GM10847 (cell line): ENCODE measurements around the gene PEX10.

Experiments
- POLR2A ChIP-seq: IDR thresholded peaks from 2 replicates; pipeline ENCODE4 v1.6.1; 2011; ENCODE audit not compliant: insufficient read length; ENCODE audit errors: extremely low read depth

Gene PEX10

DNA sequence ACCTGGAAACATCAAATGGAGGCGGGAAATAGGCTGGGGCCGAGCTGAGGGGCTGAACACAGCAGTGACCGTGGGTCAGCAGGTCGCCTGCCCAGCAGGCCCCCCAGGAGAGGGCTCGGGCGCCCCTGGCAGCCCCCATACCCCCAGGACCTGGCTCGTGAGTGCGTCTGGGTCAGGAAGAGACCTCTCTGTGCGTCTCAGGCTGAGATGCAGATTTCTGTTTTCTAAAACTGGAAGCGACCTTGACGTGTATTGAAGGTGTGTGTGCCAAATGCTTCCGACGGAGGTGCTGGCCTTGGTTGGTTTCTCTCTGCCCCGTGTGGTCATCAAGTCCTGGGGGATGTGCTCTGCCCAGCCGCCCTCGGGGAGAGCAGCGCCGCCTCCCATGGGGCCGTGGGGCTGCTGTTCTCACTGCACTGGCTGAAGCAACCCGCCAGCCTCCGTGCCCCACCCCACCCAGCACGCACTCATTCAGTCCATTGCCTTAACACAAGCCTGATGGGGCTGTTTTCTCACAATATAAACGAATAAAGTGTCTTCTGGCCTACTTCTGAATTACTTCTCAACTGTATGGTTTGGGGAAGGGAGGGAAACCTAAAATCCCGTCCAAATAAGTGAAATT lies 7.4 kb downstream of the PEX10 start:
- TF ChIP-seq POLR2A = no peak

DNA sequence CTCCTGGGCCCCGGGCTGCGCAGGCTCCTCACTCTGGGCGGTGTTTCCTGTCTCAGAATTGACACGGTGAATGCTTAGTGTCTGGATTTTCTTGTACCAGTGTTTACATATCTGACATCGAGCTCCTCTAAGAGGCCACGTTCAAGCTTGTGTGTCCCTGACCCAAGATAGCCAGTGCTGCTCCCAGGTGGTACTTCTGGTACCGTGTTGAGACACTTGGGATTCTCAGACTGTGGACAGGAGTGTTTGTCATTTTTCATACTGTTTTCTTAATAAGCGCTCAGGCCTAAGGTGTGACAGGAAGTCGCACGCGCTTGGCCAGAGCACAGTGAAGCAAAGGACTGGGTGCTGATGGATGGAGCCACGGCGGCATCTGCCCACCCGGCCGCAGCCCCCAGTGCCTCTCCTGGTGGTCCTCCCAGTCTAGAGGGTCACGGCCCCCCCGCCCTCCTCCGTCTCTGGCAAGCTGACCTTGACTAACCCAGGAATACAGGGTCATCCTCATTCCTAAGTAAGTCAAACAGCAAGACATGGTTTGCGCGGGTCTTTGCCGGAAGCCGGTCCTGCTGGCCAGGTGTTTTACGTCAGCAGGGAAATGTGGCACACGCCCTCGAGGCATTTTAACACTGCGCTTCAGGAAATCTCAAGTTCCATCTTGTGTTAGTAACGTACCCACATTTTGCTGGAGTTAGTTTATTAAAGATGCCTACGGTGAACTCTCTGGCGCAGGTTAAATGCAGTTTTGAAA lies 8.0 kb downstream of the PEX10 start:
- no peak for TF ChIP-seq POLR2A

DNA sequence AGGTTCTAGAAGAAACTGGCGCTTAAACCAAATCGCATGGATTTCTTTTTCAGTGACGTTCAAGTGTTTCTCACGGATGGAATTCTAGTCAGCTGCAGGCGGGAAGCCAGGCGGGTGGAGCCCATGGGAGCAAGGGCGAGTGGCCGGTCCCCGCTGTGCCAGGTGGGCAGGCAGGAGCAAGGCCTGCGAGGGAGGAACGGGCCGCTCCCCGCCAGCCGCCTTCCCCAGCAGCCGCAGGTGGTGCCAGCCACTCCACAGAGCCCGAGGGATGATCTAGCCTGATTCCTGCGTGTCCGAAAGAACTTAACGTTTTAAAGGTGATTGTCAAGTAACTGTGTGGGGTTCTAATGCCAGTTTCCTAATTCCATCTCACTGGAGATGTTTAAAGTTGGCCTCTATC lies 9.1 kb downstream of the PEX10 start:
- TF ChIP-seq POLR2A = no peak

DNA sequence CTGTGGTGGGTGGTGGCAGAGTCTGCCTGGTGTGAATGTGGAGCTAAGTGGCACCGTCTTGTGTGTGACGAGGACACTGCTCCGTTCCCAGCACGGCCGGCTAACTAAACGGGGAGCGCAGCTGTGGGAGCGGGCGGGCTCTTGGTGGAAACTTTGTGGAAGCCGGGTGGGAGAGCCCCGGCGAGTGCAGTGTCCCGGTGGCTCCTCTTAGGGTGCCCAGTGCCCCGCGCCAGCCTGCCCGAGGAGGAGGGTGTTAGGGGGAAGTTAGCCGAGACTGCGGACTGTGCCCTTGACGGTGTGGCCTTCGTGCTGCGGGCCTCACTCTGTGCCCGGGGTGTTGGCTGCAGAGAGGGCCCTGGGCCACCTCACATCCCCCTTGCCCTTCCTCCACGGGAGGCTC lies 9.9 kb downstream of the PEX10 start:
- TF ChIP-seq POLR2A = no peak

DNA sequence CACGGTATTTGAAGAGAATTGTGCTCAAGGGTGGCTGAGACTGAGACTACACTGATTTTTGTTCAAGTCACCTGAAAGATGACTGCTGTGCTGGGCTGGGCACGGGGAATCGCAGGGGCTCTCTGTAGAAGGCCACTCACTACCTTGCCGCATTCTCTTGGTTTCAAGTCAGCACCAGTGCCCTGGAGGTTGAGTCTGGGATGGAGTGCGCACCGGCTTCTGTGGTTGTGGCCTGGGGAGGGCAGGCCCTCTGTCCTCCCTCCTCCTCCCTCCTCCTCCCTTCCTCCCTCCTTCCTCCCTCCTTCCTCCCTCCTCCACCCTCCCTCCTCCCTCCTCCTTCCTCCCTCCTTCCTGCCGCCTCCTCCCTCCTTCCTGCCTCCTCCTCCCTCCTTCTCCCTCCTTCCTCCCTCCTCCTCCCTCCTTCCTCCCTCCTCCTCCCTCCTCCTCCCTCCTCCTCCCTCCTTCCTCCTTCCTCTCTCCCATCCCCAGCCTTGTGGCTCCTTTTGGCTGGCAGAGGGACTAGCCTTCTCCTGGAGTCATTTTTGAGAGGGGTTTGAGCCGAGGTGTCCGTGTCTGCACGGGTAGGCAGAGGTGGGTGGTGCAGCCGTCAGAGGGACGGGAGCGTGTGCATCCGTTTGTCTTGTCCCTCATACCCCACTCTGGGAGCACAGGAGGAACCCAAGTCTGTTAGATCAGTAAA lies 11.3 kb downstream of the PEX10 start:
- no peak for TF ChIP-seq POLR2A

DNA sequence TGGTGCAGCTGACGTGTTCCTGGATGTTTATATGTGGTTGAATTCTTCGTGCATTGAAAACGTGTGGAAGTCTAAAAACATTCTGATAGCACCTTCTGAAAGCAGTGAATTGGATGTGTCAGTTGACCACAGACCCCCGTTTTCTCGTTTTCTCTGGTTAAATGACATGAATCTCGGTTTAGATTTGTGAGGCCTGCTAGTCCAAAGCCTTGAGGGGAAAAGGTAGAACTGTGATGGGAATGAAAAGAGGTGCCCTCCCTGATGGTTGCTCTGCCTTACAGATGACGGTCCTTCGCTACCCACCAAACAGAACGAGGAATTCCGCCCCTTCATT lies 11.8 kb downstream of the PEX10 start:
- TF ChIP-seq POLR2A = no peak

DNA sequence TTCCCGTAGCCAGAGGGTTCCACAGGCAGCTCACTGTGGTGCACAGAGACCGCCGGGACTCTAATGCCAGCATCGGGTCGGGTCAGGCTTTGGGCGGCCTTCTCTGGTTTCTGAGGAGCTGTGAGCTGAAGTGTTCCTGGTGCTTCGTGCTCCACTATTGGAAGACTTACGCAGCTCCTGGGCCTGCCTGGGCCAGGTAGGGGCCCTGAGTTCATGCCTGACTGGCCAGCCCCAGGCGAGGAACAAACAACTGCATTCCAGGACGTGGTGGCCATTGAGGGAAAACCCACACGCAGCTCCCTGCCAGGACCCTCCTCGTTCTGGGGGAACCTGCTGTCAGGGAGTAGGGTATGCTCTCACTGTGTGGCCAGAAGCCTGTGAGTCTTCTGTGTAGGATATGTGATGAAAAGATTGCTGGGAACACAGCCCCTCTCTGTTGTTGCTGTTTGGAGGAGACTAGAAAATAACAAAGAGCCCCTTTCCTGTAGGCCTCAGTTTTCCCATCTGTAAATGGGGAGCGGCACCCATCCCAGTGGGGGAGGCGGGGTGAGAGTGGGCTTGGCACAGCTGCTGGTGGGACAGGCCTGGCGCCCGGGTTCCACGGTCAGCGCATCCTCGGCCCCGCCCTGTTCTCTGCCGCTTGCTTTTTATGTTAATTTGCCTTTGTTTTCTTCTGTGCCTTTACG lies 12.3 kb downstream of the PEX10 start:
- no peak for TF ChIP-seq POLR2A

DNA sequence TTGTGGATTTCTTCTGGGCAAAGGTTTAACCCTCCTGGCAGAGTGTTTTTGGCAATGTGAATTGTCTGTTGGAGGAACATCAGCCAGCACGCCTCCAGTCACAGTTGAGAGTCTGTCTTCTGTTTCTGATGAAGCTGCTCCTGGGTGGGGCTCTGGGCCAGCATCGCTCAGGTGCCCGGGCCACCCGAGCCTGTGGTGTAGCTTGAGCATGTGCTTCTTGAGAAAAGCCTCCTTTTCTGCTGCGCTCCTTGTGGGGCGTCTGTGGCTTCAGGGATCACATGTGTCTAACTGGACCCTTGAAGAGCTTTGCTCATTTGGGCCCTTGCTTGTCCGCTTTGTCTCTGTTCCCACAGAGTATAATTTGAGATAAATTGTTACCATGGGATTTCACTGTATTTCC lies 13.5 kb downstream of the PEX10 start:
- no peak for TF ChIP-seq POLR2A

DNA sequence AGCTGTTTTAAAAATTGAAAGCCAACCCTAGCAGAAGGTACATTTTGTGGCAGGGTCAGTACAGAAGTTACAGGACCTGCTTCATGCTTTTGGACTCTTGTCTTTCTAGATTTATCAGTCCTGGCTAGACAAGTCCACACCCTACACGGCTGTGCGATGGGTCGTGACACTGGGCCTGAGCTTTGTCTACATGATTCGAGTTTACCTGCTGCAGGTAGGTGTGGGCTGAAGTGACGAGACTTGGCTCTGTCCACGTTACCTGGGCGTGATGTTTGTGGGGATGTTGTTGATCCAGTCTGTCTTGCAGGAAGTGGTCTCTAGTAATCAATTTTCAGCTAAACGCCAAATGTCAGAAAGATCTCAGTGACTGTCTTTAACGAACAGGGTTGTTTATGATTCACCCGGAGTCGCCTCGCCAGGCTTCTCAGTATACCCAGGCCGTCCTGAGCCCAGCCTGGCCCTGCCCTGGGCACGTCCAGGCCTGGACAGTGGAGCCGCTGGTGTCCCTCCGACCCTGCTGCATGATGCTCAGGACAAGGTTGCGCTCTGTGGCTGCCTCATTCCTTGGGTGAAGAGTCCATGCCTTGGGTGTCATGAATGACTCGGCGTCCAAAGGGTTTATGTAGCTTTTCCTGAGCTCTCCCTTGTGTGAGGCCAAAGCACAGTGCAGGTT lies 15.2 kb downstream of the PEX10 start:
- TF ChIP-seq POLR2A = no peak

DNA sequence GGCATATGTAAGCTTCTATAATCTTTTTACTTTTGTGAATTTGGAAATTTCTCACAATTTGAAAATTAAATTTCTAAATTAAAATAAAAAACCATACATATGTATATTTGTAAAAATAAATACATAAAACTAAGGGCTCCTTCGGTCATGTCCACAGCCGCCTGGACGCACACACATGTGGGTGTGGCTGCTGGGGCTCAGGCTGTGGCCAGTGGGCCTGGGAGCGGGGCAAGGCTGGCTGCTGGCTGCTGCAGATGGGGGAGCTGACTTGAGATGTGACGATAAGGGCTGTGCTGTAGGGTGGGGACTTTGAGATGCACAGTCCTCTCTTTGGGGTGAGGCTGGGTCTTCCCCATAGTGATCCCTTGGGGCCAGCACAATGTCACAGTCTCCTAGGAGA lies 15.9 kb downstream of the PEX10 start:
- no peak for TF ChIP-seq POLR2A

DNA sequence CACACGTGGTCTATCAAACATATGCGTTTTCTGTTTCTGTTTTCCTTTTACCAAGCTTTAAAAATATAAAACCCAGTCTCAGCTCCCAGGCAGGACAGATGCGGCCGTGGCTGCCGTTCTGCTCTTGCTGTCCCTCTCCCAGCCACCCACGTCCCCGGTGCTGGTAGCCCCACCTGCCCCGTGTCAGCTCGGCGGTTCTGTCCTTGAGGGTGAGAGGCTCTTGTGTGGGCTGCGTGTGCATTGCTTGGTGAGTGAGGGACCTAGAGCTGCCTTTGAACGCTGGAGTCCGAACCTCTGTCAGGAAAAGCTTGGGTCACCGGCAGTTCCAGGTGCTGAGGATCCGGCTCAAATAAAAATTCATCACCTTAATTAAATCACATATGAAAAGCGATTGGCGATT lies 16.3 kb downstream of the PEX10 start:
- TF ChIP-seq POLR2A = no peak

DNA sequence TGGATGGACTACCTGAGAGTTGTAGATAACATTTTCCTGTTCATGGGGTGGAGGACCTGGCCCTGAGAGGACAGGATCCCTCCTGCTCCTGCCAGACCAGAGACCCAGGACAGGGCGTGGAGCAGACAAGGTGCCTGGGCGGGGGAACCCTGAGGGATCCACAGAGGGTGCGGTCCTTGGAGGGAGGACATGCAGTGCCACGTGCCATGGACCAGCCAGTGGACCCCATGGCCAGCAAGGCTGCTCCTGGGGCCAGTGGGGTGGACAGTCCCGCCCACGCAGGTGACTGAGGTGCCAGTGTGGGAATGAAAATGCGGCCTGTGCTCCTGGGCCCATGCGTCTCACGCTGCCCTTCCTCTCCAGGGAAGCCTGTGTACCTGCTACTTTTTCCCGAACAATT lies 17.1 kb downstream of the PEX10 start:
- no peak for TF ChIP-seq POLR2A

DNA sequence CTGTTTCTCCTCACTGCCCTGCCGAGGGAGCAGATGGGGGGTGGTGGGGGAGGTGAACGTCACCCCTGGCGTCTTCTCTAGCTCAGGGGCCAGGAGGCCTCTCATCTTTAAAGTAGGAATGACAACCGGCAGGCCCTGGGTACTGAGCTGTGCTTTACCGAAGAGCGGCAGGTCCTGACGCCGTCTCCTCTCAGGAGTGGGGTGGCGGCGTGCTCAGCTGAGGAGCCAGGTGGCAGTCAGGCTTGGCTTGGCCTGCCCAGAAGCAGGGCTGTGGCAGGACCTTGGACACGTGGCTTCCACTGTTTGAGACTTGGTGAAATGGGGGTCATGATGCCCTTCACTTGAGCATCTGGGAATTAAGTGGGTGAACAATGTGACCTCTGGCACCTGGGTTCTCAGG lies 17.6 kb downstream of the PEX10 start:
- no peak for TF ChIP-seq POLR2A

DNA sequence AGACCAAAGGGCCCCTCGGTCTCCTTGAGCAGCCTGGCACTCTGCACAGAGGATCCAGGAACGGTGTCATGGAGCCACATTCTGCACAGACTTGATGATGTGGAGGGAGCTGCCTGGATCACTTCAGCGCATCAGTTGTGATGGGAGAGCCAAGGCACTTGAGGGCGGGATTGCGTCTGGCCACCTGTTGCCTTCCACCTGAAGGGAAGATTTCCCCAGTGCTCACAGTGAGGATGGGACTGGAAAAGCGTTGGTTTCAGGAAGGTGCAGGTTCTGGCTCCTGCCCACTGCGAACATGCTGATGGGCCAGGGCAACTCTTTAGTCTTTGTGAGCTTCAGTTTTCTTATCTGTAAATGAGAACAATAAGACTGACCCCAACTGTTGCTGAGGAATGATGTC lies 18.1 kb downstream of the PEX10 start:
- no peak for TF ChIP-seq POLR2A

DNA sequence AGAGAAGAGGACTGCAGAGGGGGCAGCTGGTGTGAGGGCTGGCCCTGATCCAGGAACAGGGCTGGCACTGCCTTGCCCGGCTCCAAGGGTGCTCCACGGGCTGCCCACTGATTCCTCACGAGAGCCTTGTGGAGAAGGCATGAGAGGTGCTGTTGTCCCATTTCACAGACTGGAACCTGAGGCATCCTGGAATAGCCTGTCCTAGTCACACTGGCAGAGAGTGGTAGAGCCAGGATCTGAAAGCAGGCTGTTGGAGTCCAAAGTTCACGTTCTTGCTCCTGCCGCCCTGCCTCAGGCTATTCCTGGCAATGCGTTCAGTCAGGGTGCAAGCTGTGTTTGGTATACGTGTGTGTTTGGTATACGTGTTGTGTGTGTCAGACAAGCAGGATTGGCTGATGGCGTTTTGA lies 18.9 kb downstream of the PEX10 start:
- TF ChIP-seq POLR2A = no peak
